Right ventricle myocardium inferior (tissue), 1 donor: ENCODE measurements around the gene MTREX. TPM values are rescaled to one million over a fixed set of nuclear protein-coding genes. Genes with fewer than 3 reads are reported as not detected.
"Not testable (repeated sequence)": the region's sequence is repeated elsewhere in the genome, so short reads cannot be mapped to it uniquely, and the experiment has no call there.

Experiments
- ATAC-seq: fragments of 200-7000 bp; cut with Tn5 transposase; one replicate; pipeline ENCODE4 v1.9.1; 2020; ENCODE audit warnings: mild to moderate bottlenecking, moderate library complexity
- DNase-seq: peaks from one replicate; pipeline ENCODE4 v3.0.0; 2021; ENCODE audit errors: missing footprints
- intact Hi-C: fragments of 100-400 bp; cut with DNase I; formaldehyde crosslinking; loops from one replicate; pipeline ENCODE4 v1.11.0; 2022
- long read RNA-seq: library from polyadenylated mRNA; unstranded; transcript quantifications from one replicate; pipeline ENCODE4 v2.0.0, GENCODE V29; 2021
- total RNA-seq: library from RNA; stranded (reverse); fragmentation: NEBNext Ultra II Directional; extraction: Animal tissue kit (Norgen Biotek cat#: 25700); gene quantifications from one replicate; pipeline ENCODE4 v1.2.1, GENCODE V29; 2021
- donor health status: DM: no; HTN: yes; CAD: no; lungs with severe emphysema.

MTREX gene
- total RNA-seq, result 61.4 TPM
- long read RNA-seq, full-length matches to known transcripts, result 6 of 7 reads
- long read RNA-seq, partial matches to known transcripts, result 1 of 7 reads
- long read RNA-seq, other reads (novel, unspliced or antisense), result 0 of 7 reads

DNA sequence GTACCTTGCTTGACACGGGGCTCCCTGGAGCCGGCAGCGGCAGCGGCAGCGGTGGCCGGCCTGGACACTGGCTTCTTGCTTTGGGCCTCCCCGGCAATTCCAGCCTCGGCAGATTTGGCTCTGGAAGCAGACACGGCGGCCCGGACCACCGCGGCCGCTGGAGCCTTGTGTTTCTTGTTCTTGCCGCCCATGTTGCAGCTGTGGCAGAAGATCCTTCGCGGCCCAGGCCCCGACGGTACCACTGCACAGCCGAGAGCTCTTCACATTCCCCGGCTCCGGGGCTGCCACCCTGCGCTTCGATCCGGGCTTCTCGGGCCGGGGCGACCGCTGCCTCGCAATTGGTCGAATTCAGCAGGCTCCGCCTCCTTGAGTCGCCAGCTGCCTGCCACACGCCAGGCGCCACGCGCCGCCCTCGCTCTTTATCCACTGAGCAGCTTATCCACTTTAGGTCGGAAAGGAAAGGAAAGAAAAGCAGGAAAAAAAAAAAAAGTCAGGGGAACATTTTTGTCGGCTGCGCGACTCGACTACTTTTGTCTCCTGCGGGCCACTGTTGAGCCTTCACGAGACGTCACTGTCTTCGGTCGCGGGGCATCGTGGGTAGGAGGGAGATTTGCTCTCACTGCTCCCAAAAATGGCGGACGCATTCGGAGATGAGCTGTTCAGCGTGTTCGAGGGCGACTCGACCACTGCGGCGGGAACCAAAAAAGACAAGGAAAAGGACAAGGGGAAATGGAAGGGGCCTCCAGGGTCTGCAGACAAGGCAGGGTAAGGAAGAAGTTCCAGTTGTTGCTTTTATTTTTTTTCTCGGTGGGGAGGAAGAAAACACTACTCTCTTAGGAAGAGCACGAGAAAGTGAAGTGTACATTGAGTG, at the start of gene MTREX, which contains the start of gene DHX29:
TSS of gene MTREX (plus strand) at position 607 of the 871 bp plus-strand sequence. CDS start at position 632, 25 bp downstream.
TSS of gene DHX29 (minus strand) at position 312 of the 871 bp plus-strand sequence. CDS start at position 191, 121 bp downstream.
- intact Hi-C loops, result no loop called here
- peak; percentile 96 for DNase-seq
- ATAC-seq, result peak; percentile 97

DNA sequence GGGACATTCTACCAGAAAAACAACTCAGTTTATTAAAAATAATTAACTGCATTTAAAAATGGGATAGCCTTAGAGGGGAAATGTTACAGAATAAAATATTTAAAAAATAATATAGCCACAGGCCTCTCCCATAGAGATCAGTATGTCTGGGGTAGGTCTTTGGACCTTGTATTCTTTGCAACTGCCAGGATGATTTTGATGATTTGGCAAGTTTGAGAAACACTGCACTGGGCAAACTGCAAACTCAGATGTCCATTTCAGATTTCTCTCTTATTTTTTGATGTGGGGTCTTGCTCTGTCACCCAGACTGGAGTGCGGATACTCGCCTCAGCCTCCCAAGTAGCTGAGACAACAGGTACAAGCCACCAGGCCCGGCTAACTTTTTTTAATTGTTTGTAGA, 49.5 kb upstream of the MTREX start:
- DNase-seq (no peak), ATAC-seq (no peak)
- intact Hi-C loops, result no loop called here

DNA sequence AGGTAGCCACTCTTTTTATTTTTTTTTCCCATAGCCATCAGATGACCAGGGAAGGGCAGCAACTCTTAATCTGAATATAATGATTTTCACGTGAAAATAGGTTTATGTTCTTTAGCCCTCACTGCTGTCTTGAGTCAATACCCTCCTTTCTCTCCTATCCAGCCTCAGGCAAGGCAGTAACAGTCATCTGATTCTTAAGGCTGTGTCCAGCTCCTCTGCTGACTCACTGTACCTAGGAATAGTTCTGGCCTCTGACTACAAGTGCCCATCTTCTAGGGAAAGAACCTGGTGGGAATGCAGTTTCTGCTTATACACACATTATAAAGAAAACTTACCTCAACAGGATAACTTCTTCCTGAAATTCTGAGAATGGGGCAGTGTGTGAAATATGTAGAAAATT, 31.0 kb upstream of the MTREX start:
- intact Hi-C loops, result no loop called here
- no peak for DNase-seq
- no peak for ATAC-seq

- intact Hi-C loops, result no loop called here
- DNase-seq (no peak), ATAC-seq (no peak)
These were observed 29.0 kb upstream of the MTREX start for GRCh38 chr5:55278778-55279177.

DNA sequence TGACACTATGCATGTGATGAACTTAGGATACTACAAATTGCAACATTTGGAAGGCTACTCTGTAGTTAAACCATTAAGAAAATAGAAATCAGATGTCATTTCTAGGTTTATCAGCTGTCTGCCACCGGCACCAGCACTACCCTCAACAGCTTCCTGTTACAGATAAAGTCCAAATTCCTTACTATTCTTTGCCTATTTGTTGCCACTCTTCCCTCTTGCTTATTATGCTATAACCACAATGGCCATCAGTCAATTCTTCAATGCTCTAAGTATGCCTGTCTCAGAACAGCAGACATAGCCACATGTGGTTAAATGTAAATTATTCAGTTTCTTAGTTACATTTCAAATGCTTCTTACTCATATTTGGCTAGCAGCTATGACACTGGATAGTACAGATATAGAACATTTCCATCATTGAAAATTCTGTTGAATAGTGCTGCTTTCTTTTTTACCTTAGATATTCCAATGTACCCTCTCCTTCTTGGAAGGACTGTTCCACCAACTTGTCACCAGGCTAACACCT, 21.3 kb upstream of the MTREX start:
- ATAC-seq (no peak), DNase-seq (no peak)
- intact Hi-C loops, result no loop called here

- no peak for DNase-seq
- intact Hi-C loops, result no loop called here
- no peak for ATAC-seq
These were observed 18.0 kb upstream of the MTREX start for GRCh38 chr5:55289808-55290207.

DNA sequence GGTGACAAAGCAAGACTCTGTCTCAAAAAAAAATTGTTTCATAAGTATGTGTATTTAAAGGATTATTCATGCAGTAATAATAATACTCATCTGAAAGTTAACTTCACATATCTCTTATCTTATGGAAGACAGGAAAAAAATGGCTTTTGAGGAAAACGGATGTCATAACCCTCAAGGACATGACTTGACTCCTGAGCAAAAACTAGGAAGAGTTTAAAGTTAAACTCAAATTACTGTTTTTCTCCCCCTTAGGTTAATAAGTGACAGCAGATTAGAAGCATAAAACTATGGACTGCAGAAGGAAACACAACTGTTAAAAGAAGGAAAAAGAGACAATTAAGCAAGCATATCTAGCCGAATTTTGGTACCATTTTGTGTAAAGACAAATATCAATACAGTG, 16.8 kb upstream of the MTREX start:
- intact Hi-C loops, result no loop called here
- DNase-seq (no peak), ATAC-seq (no peak)

GRCh38 chr5:55294935-55295334, 12.9 kb upstream of the MTREX start:
- no peak for ATAC-seq
- DNase-seq, result no peak
- intact Hi-C loops, result no loop called here

DNA sequence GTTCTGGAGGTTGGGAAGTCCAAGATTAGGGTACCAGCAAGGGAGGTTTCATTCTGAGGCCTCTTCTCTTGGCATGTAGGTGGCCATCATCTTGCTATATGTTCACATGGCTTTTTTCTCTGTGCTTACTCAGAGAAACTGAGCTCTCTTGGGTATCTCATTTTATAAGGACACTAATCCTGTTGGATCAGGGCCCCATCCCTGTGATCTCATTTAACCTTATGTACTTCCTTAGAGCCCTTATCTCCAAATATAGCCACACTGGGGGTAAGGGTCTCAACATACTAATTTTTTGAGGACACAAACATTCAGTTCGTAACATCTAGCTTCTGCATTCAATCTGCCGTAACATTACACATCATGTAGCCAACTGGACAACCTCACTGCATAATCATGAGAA, 6.9 kb upstream of the MTREX start:
- ATAC-seq (no peak), DNase-seq (no peak)
- intact Hi-C loops, result no loop called here

DNA sequence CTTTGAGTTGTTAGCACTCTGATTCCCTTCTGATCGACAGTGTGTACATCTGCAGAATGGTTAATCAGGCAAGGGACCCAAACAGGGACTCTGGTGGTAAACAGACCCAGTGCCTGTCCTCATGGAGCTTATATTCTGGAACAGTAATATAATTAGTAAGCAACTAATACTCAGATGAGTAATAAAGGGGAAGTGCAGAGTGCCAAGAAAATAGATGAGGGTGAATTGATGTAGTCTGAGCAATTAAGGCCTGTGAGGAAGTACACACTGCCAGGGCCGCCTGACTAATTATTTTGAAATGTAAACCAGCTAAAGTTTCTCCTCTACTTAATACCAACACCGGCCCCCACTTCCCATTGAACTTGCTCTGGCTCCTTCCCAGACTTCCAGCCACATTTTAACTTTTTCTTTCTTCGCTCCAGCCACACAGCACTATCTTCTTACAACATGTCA, 4.5 kb upstream of the MTREX start:
- no peak for ATAC-seq
- no peak for DNase-seq
- intact Hi-C loops, result no loop called here

DNA sequence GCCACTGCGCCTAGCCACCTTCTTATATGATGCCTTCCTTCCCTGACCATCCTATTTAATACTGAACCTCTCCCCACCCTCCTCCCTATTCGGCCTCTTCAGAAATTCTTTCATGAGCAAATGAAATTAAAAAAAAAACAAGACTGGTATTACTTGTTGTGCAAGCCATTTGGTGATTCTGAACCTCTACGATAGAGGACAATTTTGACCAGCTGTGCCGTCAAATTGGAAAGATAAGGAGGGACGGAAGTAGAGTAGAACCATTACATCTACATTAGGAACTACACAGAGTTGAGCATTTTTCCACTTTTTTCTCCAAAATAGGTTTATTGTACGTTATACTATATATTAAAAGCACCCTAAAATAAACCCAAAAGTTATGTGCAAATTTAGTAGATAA, 3.2 kb upstream of the MTREX start:
- ATAC-seq, result no peak
- intact Hi-C loops, result no loop called here

GRCh38 chr5:55305345-55305744, 2.4 kb upstream of the MTREX start:
- intact Hi-C loops, result no loop called here
- DNase-seq (no peak), ATAC-seq (no peak)

More for the DNA sequence above, 3.2 kb upstream of the MTREX start:
- no peak for DNase-seq

GRCh38 chr5:55306641-55307382, 977 bp upstream of the MTREX start:
- intact Hi-C loops, result no loop called here
- DNase-seq (no peak), ATAC-seq (no peak)

DNA sequence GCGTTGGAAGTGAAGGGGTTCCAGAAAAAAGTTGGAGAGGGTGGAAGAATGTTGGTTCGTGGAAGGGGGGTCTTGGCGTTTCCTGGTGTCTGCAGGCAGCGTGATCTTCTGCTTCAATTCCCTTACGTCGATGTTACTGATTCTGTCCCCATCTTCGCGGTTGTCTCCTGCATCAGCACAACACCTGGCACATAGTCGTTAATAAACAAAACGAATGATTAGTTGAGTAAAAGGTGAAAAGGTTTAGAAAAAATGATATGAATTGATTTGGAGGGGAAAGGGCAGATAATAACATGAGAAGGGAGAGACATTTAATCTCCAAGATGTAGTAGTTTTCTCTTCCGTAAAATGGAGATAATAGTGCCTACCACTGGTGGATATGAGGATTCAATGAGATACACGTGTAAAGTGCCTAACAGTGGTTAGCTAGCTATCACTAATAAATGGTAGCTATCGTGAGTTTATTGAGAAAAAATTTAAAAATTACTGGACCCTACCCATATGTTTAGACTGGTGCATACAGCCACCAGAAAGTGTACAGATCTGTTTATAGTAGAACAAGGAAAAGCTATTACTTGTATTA, 556 bp downstream of the MTREX start:
- intact Hi-C loops, result no loop called here
- DNase-seq, result no peak
- no peak for ATAC-seq

DNA sequence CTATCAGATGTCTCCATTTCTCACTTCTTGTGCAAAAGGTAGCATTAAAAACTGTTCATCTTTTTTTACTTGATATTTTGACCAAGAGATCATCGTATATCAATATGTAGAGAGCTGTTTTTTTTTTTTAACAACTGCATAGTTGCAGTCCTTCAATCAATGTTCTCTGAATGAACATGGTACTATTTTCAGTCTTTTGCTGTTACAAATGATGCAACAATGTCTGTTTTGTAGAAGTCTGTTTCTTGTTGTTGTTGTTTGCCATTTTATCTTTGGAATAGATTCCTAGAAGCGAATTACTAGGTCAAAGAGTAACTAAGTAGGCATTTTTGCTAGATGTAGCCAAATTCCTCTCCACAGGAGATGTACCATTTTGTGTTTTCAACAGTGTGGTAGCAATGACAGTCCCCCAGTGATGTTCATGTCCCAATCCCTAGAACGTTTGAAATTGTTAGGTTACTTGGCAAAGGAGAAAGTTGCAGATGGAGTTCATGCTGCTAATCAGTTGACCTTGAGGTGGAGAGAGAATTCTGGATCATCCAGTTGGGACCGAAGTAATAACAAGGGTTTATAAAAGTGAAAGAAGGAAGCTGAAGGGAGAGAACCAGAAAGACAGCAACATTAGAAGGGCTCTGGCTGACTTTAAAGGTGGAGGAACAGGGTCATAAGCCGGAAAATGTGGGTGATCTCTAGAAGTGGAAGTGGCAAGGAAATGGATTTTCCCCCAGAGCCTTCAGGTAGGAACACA, 6.3 kb downstream of the MTREX start:
- intact Hi-C loops, result no loop called here
- no peak for DNase-seq
- ATAC-seq, result no peak

DNA sequence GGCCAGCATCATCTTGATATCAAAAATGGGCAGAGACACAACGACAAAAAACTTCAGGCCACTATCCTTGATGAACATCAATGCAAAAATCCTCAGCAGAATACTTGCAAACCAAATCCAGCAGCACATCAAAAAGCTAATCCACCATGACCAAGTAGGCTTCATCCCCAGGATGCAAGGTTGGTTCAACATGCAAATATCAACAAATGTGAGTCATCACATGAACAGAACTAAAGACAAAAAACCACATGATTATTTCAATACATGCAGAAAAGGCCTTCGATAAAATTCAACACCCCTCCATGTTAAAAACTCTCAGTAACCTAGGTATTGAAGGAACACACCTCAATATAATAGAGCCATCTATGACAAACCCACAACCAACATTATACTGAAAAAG, 8.5 kb downstream of the MTREX start:
- no peak for DNase-seq
- no peak for ATAC-seq
- intact Hi-C loops, result no loop called here

- ATAC-seq, result no peak
- intact Hi-C loops, result no loop called here
- no peak for DNase-seq
These were observed 9.0 kb downstream of the MTREX start for GRCh38 chr5:55316837-55317236.

- ATAC-seq, intact Hi-C loops, DNase-seq: not testable (repeated sequence)
These were observed 10.4 kb downstream of the MTREX start for GRCh38 chr5:55318237-55318636.
